HG02642 (cell line): Measurements from ENCODE around the gene CUL3.
"Not testable (repeated sequence)": the region's sequence is repeated elsewhere in the genome, so short reads cannot be mapped to it uniquely, and the experiment has no call there.

Experiments
- ATAC-seq: cut with Tn5 transposase; IDR thresholded peaks from one replicate; pipeline ENCODE4 v1.9.1; 2021; ENCODE audit warnings: mild to moderate bottlenecking; ENCODE audit not compliant: unreplicated experiment, poor library complexity

CUL3 gene

GRCh38 chr2:224585211-224586088 lies at the start of gene CUL3:
Gene CUL3, minus strand, starts transcription at chr2:224585363. Its CDS starts 354 bp downstream, at chr2:224585009.
- peak; percentile 83 for ATAC-seq

GRCh38 chr2:224630659-224631550 lies 45.7 kb upstream of the CUL3 start:
- no peak for ATAC-seq

- ATAC-seq, result no peak
Observed at GRCh38 chr2:224628416-224628815, 43.3 kb upstream of the CUL3 start.

GRCh38 chr2:224626735-224627134 lies 41.6 kb upstream of the CUL3 start:
- no peak for ATAC-seq

GRCh38 chr2:224613543-224614286 lies 28.6 kb upstream of the CUL3 start:
- ATAC-seq, result no peak

GRCh38 chr2:224612578-224612977 lies 27.4 kb upstream of the CUL3 start:
- ATAC-seq, result no peak

- ATAC-seq, result no peak
Observed at GRCh38 chr2:224611938-224612337, 26.8 kb upstream of the CUL3 start.

- ATAC-seq, result no peak
Observed at GRCh38 chr2:224608104-224608503, 22.9 kb upstream of the CUL3 start.

- ATAC-seq, result not testable (repeated sequence)
Observed at GRCh38 chr2:224603746-224604500, 18.8 kb upstream of the CUL3 start.

GRCh38 chr2:224602778-224603375 lies 17.7 kb upstream of the CUL3 start:
- ATAC-seq, result not testable (repeated sequence)

- no peak for ATAC-seq
Observed at GRCh38 chr2:224601923-224602322, 16.8 kb upstream of the CUL3 start.

GRCh38 chr2:224598678-224599077 lies 13.5 kb upstream of the CUL3 start:
- no peak for ATAC-seq

- peak; percentile 64 for ATAC-seq
Observed at GRCh38 chr2:224596289-224596688, 11.1 kb upstream of the CUL3 start.

- ATAC-seq, result no peak
Observed at GRCh38 chr2:224595518-224595917, 10.4 kb upstream of the CUL3 start.

GRCh38 chr2:224594840-224595239 lies 9.7 kb upstream of the CUL3 start:
- ATAC-seq, result no peak

GRCh38 chr2:224591220-224591619 lies 6.1 kb upstream of the CUL3 start:
- no peak for ATAC-seq

- ATAC-seq, result no peak
Observed at GRCh38 chr2:224586127-224586695, 1.0 kb upstream of the CUL3 start.

GRCh38 chr2:224584785-224585210 lies 365 bp downstream of the CUL3 start:
- peak; percentile 37 for ATAC-seq
